ENCODE data around the gene TBXA2R. TPM values are rescaled to one million over a fixed set of nuclear protein-coding genes. Genes with fewer than 3 reads are reported as not detected.

Gene TBXA2R
- total and polyA plus RNA-seq, 2 of the 8 experiments (the other 6 are each of a cell fraction or from before 2014, with no cell fraction given) = 0.39 to 0.50 TPM

DNA sequence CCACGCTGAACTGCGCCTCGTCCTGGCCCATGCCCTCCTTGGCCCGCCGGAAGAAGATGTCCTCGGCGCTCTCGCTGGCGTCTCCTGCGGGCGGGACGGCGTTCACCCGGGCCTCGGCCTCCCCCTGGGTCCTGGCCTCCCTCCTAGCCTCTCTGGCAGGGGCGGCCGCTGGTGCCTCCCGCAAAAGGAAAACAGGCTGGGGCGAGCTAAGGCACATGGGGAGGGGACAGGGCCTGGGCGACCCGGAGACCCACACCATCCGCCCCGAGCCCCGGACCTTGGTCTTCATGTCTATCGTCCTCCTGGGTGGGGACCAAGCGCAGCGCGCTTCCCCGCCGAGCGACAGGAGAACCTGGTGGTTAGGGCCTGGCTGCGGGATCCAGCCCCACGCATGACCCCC is 5.7 kb upstream of the TBXA2R start (continued):
- no peak for TF ChIP-seq EZH2 (IDR thresholded peaks at IDR 0.05; ENCODE audit: low read depth, low read length, severe bottlenecking)
